GM18519 (cell line): ENCODE results near the gene TRIM38.
"Not testable (repeated sequence)": the region's sequence is repeated elsewhere in the genome, so short reads cannot be mapped to it uniquely, and the experiment has no call there.

Experiments used
- ATAC-seq: cut with Tn5 transposase; IDR thresholded peaks from one replicate; pipeline ENCODE4 v1.9.1; 2021; ENCODE audit warnings: mild to moderate bottlenecking, moderate library complexity; ENCODE audit not compliant: unreplicated experiment, low FRiP score

Gene TRIM38

DNA sequence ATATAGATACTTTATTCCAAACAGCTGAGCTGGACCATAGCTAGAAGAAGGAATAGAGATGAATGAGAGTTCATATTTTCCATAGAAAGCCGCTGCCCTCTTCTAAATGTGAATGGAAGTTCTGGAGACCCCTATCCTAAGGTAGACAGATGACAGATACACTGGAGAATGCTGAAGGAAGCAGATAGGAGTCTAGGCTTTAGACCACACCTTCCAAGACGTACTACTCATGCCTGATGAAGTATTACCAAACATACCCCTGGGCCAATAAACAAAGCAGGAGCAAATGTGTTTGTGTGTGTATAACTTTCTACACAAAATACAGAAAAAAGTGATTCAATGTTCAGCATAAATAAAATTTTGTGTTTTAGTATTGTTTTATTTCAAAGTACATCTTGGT is 23.0 kb upstream of the TRIM38 start:
- no peak for ATAC-seq

DNA sequence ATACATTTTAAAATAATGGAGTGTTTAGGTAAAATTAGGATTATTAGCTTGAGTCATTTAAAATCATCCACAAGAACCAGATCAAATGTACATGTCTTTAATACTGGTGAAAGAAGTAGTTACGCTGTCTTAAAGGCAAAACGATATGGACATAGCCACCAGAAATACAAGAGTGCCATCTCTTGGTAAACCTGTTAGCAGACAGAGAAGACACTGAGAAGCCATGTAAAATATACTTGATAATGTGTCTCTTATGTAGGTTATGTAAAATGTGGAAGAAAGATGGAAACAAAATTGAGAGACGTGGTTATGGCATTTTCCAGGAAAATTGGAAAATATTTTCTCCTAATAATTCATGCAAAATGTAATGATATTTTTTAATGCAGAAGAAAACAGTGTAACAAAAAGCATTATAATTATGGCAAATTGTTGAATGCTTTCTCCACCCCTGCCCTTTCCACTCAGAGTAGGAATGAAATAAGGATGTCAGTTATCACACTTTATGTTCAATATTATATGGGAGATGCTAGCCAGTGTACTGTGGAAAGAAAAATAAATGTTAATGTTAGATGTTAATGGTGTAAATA is 19.9 kb upstream of the TRIM38 start:
- no peak for ATAC-seq

DNA sequence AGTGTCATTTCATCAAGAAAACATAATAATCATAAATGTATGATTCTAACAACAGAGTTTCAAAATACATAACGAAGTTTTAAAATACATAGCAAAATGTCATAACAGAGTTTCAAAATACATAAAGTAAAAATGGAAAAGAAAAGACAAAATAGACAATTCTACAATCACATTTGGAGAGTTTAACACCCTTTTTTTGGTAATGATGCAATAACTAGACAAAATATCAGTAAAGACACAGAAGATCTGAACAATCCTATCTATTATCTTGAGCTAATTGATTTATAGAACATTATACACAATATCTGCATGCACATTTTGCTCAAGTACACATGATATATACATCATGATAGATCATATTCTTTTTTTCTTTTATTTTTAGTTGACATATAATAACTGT is 18.7 kb upstream of the TRIM38 start:
- ATAC-seq = no peak

DNA sequence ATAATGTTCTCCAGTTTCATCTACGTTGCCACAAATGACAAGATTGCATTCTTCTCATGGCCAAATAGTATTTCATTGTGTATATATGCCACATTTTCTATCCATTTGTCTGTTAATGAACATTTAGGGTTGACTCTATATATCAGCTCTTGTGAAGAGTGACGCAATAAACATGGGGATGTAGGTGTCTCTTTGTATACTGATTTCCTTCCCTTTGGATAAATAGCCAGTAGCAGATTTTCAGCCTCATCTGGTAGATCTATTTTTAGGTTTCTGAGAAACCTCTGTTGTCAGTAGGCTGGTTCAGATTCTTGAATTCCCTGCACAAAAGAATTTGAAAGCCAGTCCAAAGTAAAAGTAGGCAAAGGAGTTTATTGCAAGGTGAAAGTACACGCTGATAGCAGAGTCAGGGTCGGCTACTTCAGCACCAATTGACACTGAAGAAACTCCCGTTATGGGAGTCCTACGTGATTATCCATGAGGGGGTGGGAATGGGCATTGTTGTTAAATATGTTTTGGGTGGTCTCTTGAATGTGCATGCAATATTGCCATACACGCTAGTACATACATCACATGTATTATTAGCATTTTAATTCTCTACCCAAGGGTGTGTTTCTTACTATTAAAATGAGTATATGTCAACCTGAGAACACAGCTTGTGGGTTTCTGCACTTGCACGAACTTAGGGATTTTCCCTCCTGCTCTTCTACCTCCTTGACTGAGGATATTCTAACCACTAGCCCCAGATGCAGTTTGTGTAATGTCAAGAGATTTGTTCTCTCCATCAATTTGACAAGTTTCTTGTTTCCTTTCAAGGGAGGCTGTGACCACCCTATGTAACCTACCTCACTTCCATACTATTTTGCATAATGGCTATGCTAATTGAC is 17.7 kb upstream of the TRIM38 start:
- ATAC-seq = peak; percentile 85

DNA sequence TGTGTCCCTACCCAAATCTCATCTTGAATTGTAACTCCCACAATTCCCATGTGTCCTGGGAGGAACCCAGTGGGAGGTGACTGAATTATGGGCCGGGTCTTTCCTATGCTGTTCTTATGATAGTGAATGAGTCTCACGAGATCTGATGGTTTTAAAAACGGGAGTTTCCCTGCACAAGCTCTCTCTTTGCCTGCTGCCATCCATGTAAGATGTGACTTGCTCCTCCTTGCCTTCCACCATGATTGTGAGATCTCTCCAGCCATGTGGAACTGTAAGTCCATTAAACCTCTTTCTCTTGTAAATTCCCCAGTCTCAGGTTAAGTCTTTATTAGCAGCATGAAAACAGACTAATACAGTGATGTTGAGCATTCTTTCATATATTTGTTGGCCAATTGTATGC is 16.9 kb upstream of the TRIM38 start:
- not testable (repeated sequence) for ATAC-seq

DNA sequence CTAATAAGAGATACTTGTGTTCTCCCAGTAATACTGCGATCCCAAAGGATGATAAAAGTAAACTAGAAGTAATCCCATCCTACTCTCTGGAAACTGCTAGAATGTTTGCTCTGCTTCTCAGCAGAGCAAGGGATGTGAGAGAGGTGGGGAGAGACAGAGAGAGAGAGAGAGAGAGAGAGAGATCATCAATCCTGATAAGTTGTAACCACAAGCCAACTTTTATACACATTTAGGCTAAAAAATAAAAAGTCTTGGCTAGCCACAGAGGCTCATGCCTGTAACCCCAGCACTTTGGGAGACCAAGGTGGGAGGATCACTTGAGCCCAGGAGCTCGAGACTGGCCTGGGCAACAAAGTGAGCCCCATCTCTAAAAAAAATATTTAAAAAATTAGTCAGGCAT is 16.0 kb upstream of the TRIM38 start:
- no peak for ATAC-seq

DNA sequence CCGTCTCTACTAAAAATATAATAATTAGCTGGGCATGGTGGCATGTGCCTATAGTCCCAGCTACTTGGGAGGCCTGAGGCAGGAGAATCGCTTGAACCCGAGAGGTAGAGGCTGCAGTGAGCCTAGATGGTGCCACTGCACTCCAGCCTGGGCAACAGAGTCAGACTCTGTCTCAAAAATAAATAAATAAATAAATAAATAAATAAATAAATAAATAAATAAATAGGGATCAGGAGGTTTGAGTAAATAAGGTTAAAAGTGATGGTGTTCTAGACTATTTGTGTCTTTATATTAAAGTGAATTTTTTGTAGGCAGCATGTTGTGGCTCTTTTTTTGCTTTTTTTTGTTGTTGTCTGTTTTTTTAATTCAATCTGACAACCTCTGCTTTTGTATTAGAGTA is 15.1 kb upstream of the TRIM38 start:
- ATAC-seq = not testable (repeated sequence)

DNA sequence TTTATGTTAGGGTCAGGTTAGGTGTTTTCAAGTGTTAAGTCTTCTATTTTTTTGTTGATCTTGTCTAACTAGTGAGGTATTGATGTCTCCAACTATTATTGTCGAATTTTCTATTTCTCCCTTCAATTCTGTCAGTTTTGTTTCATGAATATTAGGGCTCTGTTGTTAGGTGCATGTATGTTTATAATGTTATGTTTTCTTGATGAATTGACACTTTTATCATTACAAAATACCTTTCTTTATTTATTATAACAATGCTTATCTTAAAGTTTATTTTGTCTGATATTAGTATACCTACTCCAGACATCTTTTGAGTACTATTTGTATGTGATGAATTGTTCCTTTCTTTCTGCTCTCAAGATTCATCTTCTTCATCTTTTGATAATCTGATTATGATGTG is 12.9 kb upstream of the TRIM38 start:
- ATAC-seq = no peak

DNA sequence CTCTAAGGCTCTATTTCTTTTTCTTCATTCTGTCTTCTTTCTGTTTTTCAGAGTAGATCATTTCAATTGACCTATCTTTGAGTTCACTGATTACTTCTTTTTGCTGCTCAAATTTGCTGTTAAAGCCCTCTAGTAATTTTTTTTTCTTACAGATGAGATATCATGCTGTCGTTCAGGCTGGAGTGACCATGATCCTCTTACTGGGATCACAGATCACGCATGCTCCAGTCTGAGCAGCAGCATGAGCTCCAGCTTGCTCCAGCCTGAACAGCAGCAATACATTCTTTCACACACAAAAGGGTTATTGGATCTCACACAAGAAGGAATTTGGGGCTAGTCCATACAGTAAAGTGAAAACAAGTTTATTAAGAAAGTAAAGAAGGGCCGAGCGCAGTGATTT is 12.3 kb upstream of the TRIM38 start:
- no peak for ATAC-seq

DNA sequence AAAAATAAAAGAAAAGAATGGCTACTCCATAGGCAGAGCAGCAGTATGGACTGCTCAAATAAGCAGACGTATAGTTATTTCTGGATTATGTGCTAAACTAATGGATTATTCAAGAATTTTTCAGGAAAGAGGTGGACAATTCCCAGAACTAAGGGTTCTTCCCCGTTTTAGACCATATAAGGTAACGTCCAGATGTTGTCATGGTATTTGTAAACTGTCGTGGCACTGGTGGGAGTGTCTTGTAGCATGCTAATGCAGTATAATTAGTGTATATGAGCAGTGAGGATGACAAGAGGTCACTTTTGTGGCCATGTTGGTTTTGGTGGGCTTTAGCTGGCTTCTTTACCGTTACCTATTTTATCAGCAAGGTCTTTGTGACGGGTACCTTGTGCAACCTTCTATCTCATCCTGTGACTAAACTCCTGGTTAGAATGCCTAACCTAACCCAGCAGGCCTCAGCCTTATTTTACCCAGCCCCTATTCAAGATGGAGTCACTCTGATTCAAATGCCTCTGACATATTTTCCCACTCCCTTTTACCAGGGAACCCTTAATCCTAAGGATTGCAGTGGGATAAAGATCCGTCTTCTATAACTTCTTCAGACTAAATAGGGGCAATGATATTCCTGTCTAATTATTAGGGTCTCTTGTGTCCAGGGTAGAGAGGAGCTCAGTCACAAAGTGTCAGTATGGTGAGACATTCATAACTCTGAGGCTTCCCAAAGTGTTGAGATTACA is 11.1 kb upstream of the TRIM38 start:
- ATAC-seq = no peak

DNA sequence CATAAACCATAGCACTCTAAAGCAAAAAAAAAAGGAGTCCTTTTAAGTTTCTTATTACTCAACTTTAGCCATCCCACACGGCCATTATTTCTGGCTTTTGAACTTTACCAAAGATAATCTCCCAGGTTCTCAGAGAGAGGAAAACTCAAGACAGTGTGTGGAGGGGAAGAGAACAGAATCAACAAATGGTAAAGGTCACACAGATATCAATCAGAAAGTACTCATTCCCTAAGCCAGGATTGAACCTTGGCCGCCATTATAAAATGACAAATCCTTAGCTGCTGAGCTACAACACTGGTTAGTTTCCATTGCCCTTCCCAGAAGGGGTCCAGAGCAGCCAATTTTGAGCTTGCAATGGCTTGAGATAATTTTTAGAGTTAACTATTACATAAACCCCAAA is 10.1 kb upstream of the TRIM38 start:
- ATAC-seq = no peak

DNA sequence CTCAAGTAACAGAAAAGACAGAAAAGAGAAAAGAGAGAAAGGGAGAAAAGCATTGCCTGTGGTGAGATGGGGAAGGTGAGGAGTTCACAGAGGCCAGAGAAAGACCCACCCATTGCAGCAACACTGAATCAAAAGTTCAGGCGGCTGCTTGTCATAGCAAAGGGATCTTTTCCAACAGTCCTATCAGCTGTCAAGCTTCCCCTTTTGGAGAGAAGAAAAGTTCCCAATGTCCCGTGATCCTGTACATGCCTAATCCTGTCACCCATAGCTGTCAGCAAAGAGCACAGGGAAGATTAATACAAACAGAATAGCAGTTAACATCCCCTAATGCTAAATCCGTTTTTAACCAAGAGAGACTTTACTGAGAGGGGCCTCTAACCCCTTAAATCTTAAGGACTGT is 8.9 kb upstream of the TRIM38 start:
- no peak for ATAC-seq

DNA sequence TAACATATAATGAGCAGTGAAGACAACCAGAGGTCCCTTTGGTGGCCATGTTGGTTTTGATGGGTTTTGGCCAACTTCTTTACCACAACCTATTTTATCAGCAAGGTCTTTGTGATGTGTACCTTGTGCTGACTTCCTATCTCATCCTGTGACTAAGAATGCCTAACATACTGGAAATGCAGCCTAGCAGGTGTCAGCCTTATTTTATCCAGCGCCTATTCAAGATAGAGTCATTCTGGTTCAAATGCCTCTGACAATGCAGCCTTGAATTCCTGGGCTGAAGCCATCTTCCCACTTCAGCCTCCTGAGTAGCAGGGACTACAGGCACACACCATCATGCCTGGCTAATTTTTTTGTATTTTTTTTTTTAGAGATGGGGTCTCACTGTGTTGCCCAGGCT is 7.8 kb upstream of the TRIM38 start:
- ATAC-seq = no peak

DNA sequence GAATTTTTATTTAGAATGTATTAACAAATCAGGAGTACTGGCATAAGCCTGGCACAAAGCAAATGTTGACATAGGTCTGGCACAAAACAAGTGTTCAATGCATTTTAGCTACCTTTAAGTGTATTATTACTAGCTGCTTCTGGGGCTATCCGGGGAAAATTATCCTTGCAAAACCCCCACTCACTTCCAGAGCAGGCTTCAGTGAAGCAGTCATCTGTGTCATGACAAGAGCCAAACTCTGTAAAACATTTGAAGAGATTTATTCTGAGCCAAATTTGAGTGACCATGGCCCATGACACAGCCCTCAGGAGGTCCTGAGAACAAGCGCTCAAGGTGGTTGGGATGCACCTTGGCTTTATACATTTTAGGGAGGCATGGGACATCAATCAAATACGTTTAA is 6.4 kb upstream of the TRIM38 start:
- no peak for ATAC-seq

DNA sequence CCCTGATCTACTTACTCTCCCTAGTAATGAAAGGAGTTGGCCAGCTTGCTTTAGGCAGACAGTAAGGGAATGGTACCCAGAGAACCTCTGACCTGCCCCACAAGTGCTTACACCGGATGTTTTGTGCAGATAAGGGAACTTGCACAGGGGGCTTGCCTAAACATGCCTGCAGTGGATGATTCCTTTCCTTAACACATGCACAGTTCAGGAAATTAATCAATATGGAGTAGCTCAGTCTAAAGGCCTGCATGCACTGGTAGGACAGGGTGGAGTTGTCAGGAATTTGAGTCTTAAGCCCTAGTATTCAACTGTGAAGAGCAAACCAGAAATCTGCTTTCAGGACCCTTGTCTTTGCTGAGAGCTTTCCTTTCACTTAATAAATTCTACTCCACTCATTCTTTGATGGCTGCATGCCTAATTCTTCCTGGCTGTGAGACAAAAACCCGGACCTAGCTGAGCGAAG is 3.9 kb upstream of the TRIM38 start:
- ATAC-seq = no peak

DNA sequence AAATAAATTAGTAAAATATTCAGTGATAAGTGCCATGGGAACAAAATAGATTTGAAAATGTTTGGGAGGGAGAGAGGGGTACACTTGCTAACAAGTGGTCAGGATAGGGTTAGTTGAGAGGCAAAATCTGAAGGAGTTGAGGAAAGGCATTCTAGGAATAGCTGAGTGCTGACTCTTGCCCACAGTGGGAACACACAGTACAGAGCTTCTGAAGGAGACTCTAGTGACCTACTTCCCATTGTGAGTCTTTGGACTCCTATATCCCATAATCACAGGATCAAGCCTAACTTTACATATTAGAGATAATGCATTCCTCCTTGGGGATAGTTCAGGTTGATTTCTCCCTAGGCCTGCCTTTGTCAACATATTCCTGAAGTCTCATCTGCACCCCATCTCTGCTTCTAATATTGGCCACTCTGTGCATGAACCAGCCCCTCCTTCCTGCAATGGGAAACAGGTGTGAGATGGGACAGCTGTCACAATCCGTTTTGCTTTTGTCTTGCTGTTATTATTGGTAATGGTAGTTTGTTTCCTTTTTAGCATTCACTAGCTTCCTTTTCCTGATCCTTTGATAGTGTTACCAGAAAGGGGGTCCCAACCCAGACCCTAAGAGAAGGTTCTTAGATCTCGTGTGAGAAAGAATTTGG is 2.6 kb upstream of the TRIM38 start:
- ATAC-seq = no peak

DNA sequence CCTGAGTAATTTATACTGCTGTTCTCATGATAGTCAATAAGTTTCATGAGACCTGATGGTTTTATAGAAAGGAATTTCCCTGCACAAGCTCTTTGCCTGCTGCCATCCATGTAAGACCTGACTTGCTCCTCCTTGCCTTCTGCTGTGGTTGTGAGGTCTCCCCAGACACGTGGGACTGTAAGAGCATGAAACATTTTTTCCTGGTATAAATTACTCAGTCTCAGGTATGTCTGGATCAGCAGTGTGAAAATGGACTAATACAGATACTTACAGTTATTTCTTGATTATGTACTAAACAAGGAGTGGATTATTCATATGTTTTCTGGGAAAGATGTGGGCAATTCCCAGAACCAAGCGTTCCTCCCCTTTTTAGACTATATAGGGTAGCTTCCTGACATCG is 1.9 kb upstream of the TRIM38 start:
- ATAC-seq = no peak

DNA sequence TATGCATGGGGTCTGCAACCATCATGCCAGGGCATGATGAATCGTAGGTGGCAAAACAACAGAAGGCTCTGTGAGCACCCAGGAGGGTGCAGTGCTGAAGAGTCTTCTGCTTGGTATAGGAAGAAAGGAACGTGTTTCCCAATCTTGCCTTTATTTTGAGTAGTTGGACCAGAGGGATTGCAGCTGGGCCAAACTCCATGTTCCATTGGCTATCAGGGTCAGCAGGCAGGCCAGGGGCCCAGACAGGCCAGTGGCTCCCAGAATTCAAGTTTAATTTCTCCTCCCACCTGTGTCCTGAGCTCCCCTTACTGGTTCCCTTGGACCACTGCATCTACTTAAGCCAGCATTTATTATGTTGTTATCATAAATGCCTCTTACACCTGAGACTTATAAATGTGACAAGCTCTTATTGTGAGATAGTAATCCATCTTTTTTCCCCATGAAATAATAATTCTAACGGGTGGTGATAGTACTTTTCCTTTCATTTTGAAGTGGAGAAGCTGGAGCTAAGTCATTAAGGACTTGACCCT is 918 bp upstream of the TRIM38 start:
- ATAC-seq = no peak

DNA sequence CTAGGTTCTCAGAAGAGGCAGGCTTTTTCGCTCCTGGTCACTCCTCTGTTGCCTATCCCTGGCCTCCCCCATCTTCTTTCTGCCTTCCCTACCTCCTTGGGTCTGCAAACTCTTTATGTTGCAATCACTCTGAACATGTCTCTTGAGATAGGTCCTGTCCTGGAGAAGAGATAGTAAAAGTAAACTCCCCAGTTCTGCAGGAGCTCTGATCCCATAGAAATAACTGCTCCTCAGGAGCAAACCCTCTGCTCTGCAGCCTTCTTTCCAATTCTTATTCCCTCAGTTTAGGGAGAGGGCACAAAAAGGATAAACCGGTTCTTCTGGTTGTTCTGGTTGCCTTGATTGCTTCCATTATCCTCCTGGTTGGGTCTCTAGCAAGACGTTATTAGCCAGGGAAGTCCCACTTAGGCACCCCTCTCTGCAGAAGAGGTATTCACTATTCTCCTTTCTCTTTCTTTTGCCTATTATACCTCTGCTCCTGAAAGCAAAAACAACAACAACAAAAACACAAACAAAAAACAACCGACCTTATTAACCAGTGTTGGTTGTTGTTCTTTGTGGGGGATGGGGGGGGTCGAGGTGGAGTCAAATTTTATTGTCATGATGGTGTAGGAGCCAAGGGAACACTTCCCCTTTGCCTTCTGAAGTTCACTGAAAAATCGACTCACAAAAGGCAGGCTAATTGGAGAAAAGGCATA is 973 bp downstream of the TRIM38 start:
- no peak for ATAC-seq

DNA sequence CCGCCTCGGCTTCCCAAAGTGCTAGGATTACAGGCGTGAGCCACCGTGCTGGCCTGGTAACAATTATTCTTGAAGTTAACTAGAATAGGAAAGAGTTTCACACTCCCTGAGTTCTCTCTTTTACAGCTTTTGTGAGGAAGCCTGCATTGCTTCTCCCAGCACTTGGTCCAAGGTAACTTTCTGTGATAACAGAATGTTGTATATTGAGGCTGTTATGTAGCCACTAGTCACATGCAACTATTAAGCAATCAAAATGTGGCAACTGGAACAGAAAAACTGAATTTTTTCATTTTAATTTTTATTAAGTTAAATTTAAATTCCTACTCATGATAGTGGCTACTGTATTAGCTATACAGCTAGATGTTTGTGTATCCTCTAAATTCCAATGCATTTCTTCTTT is 2.5 kb downstream of the TRIM38 start:
- no peak for ATAC-seq
